GM12891 (cell line): Measurements from ENCODE around the gene TULP1.

Source experiments
- POLR2A ChIP-seq: IDR thresholded peaks from 2 replicates; pipeline ENCODE4 v1.6.1; 2011; ENCODE audit warnings: low read depth, low read length, control low read depth
- POLR2AphosphoS5 ChIP-seq: IDR thresholded peaks from 2 replicates; pipeline ENCODE4 v1.6.1; 2011; ENCODE audit warnings: low read depth, low read length, control low read depth
- TAF1 ChIP-seq: IDR thresholded peaks from 2 replicates; pipeline ENCODE4 v1.6.1; 2011; ENCODE audit warnings: low read depth, low read length, control low read depth

GRCh38 chr6:35524380-35525020 lies 11.8 kb upstream of the TULP1 start:
- no peak for TF ChIP-seq POLR2A
- TF ChIP-seq POLR2AphosphoS5 = no peak
- TF ChIP-seq TAF1 = no peak
